HUES48 (cell line): ENCODE data around the gene PDZD7.

ENCODE experiments used
- H3K27ac ChIP-seq: one replicate; pipeline ENCODE4 v1.7.0; 2013; ENCODE audit warnings: low read depth, low read length, inconsistent platforms
- H3K27me3 ChIP-seq: 2 replicates; pipeline ENCODE4 v1.6.1; 2013; ENCODE audit warnings: mild to moderate bottlenecking, low read length; ENCODE audit not compliant: control insufficient read depth, insufficient read depth
- H3K36me3 ChIP-seq: 2 replicates; pipeline ENCODE4 v1.6.1; 2013; ENCODE audit warnings: low read length; ENCODE audit not compliant: control insufficient read depth, insufficient read depth
- H3K4me1 ChIP-seq: 2 replicates; pipeline ENCODE4 v1.6.1; 2013; ENCODE audit warnings: mild to moderate bottlenecking, low read length; ENCODE audit not compliant: control insufficient read depth, insufficient read depth
- H3K4me3 ChIP-seq: 2 replicates; pipeline ENCODE4 v1.5.1; 2013; ENCODE audit warnings: mild to moderate bottlenecking, low read depth, low read length
- H3K9ac ChIP-seq: 2 replicates; pipeline ENCODE4 v1.6.1; 2013; ENCODE audit warnings: mild to moderate bottlenecking, low read depth, low read length, moderate library complexity
- H3K9me3 ChIP-seq: 2 replicates; pipeline ENCODE4 v1.6.1; 2013; ENCODE audit warnings: low read length; ENCODE audit not compliant: control insufficient read depth, insufficient read depth

PDZD7 gene

DNA sequence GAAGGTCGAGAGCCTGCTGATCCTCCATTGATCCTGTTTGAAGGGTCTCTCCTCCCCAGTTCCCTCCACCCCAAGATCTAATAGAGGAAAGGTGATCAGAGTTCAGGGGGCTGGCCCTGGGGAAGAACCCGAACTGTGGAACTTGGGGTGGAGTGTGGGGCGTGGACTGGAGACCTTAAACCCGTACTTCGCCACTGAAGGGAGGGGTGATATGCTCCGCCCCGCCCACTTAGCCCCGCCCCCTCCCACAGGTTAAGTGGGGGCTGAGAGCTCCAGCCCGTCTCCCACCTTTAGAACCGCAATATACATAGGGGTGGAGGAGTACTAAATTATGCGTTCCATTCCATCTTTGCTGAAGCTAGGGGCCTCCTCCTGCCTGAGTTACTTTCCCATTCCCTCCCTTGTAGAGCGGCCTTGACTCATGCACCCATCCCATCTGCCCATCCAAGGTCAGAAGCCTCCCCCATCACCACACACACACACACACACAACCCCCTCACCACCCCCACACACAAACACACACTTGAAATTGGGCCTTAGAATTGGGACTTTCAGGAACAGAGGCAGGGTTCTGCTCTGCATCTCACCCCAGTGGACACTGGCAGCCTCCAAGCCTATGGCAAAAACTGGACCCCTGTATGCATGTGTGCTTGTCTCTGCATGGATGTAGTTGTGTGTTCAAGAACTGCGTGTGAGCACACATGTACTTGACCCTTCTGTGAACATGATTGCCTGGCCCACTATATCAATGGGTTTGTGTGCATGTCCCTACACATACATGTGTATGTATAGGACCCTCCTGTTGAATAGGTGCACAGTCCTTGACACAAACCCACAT, 60.6 kb downstream of the PDZD7 start:
- no peak overlapping the region for H3K27ac ChIP-seq
- H3K9ac ChIP-seq: no peak overlapping the region
- H3K4me1 ChIP-seq: no peaks in the 10 kb centered on the region; the same call in 1 of the 2 replicates
- H3K36me3 ChIP-seq: no peaks in the 10 kb centered on the region
- H3K27me3 ChIP-seq: 0 out of 2 replicates have a peak, but pooled peaks cover 2% of the 10 kb centered on the region
- H3K4me3 ChIP-seq: peak overlapping the region; percentile 76
- H3K9me3 ChIP-seq: no peaks in the 10 kb centered on the region

DNA sequence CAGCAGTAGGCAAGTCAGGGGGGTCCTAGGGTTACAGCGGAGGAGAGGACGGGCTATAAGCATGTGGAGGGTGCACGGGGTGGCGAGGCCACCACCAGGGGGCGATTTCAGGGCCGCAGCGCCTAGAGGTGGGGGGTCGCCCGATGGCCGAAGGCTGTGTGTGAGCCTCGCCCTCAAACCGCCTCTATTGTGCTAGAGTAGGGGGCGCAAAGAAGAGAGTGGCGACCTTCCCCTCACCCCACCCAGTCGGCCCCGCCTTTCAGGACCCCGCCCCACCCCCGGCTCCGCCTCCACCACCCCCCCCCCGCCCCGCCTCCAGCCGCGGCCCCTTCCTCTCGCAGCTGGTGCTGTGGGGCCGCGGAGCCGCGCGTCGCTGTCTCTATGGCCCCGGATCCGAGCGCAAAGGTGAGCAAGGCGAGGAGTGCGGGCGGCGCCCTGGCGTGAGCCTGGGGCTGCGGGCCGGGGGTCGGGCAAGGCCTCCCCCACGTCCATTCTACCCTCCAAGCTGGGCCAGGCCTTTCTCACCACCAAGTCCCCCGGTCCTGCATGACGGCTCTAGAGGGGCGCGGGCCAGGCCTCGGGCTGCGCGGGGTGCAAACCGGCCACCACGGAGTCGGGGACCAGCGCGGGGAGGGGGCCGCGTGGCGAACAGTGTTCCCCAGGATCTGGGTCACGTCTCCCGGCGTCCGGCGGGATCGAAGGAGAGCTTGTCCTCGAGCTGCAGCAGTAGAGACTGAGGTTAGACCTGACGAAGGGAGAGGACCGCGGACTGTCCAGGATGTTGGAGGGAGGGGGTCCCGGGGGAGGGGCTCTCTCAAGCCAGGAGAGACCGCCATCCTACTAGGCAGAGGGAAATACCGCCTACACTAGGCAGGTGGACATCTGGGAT, 61.5 kb downstream of the PDZD7 start, which contains the start of gene SEMA4G:
Gene SEMA4G (plus strand): TSS at position 318 of the 889 bp plus-strand sequence. CDS start 3,409 bp downstream, outside the sequence.
- Histone ChIP-seq H3K9me3 (no peaks in the 10 kb centered on the region), H3K27me3 (0 out of 2 replicates have a peak, but pooled peaks cover 2% of the 10 kb centered on the region), H3K4me3 (peak within 1 kb of the TSS; percentile 76), H3K4me1 (no peaks in the 10 kb centered on the region; the same call in 1 of the 2 replicates), H3K36me3 (no peaks in the 10 kb centered on the region), H3K9ac (peak within 1 kb of the TSS; percentile 8; the same call in 1 of the 2 replicates), H3K27ac (no peak within 1 kb of the TSS)

DNA sequence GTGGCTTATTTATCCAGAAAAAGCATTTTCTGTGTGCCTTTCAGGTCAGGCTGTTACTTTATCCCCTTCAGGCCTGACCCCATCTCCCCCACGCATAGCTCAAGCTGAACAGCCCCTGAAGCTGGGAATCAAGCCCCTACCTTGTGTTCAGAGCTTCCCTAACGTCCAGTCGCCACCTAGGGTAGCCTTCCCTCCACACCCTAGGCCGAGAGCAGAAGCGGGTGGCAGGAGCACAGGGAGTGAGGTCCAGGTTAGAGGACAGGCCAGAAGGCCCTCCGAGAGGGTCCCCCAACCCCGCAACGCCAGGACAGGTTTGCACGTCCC, 62.1 kb downstream of the PDZD7 start:
- H3K9ac ChIP-seq: peak overlapping the region; percentile 8; the same call in 1 of the 2 replicates
- no peaks in the 10 kb centered on the region for H3K9me3 ChIP-seq
- no peaks in the 10 kb centered on the region; the same call in 1 of the 2 replicates for H3K4me1 ChIP-seq
- H3K4me3 ChIP-seq: peak overlapping the region; percentile 76
- H3K36me3 ChIP-seq: no peaks in the 10 kb centered on the region
- H3K27me3 ChIP-seq: 0 out of 2 replicates have a peak, but pooled peaks cover 2% of the 10 kb centered on the region
- H3K27ac ChIP-seq: no peak overlapping the region

DNA sequence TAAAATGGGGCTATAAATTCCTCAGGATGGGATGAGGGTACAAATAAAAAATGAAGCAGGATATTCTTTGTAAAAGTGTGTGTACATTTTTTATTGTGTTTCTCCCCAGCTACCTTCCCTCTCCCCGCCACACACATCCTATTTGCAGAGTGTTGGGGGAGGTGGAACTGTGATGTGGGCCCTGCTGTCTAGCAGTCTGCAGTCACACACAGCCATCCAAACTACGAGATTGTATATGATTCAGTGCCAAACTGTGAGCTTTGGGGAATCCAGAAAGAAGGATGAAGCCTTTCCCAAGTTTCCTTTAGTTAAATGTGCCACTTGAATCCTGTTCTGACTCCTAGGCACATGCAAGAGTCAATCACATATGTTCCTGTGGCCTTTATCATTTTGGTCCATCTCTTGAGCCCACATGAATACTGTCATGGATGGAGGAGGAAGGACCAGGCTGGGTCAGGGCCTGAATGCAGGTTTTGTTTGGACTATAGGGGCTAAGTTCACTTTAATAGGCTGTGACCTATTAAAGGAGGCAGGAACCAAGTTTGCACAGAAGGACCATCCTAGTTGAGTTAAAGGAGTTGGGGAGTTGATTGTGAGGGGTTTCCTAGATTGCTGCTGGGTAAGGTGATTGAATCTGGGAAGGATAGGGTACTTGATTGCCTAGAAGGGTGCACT, 62.7 kb downstream of the PDZD7 start:
- Histone ChIP-seq H3K4me3 (0 out of 2 replicates have a peak overlapping the region, but pooled peaks have one; percentile 76), H3K36me3 (peaks cover 4% of the 10 kb centered on the region), H3K4me1 (no peaks in the 10 kb centered on the region; the same call in 1 of the 2 replicates), H3K9ac (no peak overlapping the region), H3K9me3 (no peaks in the 10 kb centered on the region), H3K27me3 (0 out of 2 replicates have a peak, but pooled peaks cover 2% of the 10 kb centered on the region), H3K27ac (no peak overlapping the region)

DNA sequence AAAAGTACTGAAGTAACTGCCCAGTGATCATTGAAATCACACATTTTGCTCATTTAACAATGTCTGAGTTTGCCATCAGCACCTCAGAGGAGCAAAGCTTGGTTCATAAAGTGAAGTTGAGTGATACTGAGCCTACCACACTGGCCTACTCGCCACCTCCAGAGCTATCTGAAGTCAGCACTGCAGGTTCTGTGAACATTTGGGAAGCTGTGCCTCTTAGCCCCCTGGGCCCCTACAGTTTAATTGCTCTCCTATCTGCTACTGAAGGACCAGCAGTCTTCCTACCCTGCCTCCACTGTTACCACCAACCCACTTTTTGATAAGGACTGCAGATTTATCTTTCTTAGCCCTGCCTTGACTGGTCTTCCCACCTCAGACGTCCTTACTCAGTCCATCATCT, 63.6 kb downstream of the PDZD7 start:
- H3K4me3 ChIP-seq: no peak overlapping the region
- H3K4me1 ChIP-seq: no peaks in the 10 kb centered on the region; the same call in 1 of the 2 replicates
- H3K9me3 ChIP-seq: no peaks in the 10 kb centered on the region
- H3K36me3 ChIP-seq: peaks cover 13% of the 10 kb centered on the region
- H3K27ac ChIP-seq: no peak overlapping the region
- H3K9ac ChIP-seq: no peak overlapping the region
- H3K27me3 ChIP-seq: 0 out of 2 replicates have a peak, but pooled peaks cover 2% of the 10 kb centered on the region

DNA sequence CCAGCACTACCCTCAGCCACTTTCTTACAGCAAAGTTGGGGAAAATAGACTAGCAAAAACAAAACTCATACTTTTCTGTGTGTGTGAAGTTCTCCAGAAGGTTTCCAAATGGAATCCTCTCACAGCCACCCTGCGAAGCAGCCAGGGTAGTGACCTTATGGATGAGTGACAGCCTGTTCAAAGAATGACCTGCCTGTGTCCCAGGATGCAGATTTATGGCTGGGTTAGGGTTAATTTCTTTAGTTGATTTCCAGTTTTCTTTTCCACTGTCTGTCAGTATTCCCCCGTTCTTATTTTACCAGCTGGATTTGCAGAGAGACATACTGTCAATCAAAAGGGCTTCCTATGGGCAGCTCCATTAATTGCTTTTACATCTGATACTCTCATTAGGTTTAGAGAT, 64.0 kb downstream of the PDZD7 start:
- Histone ChIP-seq H3K9me3 (no peaks in the 10 kb centered on the region), H3K27ac (no peak overlapping the region), H3K4me1 (no peaks in the 10 kb centered on the region; the same call in 1 of the 2 replicates), H3K9ac (no peak overlapping the region), H3K27me3 (0 out of 2 replicates have a peak, but pooled peaks cover 2% of the 10 kb centered on the region), H3K36me3 (peaks cover 17% of the 10 kb centered on the region), H3K4me3 (no peak overlapping the region)

DNA sequence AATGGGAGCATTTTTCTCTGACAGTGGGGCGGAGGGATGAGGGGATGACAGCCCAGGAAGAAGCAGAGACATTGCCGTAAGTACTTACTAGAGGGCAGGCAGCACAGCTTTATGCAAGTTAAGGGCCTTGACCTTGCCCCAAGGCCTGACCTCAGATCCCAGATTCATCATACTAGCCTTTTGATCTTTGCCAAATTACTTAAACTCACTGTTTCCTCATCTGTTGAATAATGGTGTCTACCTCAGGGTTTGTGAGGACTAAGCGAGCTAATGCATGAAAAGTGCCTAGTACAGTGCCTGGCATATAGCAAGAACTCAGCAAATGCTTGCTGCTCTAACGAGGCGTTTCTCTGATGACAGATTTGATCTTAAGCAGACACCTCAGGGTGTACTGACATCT, 65.1 kb downstream of the PDZD7 start:
- peaks cover 23% of the 10 kb centered on the region for H3K36me3 ChIP-seq
- H3K27me3 ChIP-seq: 0 out of 2 replicates have a peak, but pooled peaks cover 2% of the 10 kb centered on the region
- H3K9me3 ChIP-seq: no peaks in the 10 kb centered on the region
- H3K9ac ChIP-seq: no peak overlapping the region
- no peak overlapping the region for H3K4me3 ChIP-seq
- H3K4me1 ChIP-seq: no peaks in the 10 kb centered on the region; the same call in 1 of the 2 replicates
- H3K27ac ChIP-seq: no peak overlapping the region

DNA sequence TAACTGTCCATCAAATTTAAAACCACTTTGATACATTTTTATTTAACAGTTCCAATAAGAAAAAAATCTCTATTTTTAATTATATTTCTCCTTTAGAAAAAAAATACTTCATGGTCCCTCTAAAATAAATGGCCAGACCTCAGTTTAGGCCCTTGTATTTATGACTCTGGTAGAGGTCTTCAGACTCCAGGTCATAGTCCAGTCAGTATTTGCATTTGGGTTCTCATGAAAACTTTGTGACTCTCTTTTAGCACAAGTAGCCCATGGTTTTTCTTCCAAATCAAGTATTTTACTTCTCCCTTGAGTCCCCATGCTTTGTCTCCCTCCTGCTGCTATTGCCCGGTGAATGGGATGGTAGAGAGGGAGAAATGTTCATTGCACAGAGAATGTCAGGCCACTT, 67.1 kb downstream of the PDZD7 start:
- Histone ChIP-seq H3K27ac (no peak overlapping the region), H3K9ac (no peak overlapping the region), H3K36me3 (peaks cover 42% of the 10 kb centered on the region), H3K4me3 (no peak overlapping the region), H3K27me3 (0 out of 2 replicates have a peak, but pooled peaks cover 2% of the 10 kb centered on the region), H3K4me1 (no peaks in the 10 kb centered on the region; the same call in 1 of the 2 replicates), H3K9me3 (no peaks in the 10 kb centered on the region)

DNA sequence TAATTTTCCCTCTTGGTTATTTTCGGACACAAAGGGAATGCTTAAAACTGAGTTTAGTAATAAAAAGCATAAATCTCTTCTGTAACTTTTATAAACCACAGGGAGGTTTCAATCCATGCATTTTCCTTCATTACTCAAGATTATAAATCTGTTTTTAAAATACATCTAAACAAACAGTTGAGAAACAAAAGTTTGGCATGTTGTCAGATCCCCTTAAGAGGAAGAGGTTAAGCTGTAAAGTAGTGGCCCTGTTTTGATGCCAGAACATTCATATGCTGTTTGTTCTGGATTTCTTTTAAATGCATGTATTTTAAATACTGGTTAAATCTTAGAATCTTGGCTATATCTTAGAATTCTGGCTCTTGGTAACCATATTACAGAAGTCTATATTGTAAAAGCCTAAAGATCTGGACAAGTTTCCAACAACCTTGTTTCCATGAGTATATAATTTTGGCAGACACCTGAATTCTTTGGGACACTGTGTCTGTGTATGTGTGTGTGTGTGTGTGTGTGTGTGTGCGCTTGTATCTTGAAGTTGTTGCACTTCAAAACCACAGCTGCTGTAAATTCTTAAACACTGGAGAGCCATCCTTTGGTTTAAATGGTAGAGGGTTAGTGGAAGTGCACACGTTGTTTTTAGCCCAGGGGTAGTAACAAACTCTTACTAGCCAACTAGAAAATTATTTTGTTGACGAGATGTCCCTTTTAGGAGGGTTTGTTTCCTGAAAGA, 68.4 kb downstream of the PDZD7 start:
- H3K9me3 ChIP-seq: no peaks in the 10 kb centered on the region

DNA sequence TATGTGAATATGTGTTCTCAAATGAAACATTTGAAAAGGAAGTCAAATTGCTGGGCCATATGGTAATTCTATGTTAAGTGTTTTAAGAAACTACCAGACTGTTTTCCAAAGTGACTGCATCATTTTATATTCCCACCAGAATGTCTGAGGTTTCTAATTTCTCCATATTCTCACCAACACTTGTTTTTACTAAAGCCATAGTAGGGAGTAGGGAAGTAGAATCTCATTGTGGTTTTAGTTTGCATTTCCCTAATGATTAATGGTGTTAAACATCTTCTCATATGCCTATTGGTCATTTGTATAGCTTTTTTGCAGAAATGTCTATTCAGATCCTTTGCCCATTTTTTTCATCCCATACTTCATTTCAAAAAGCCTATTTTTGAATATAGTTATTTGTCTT, 70.7 kb downstream of the PDZD7 start:
- no peaks in the 10 kb centered on the region for H3K9me3 ChIP-seq
- no peaks in the 10 kb centered on the region for H3K4me1 ChIP-seq

More for the DNA sequence above, 68.4 kb downstream of the PDZD7 start:
- Histone ChIP-seq H3K4me1 (no peaks in the 10 kb centered on the region), H3K27me3 (no peaks in the 10 kb centered on the region), H3K4me3 (no peak overlapping the region), H3K27ac (no peak overlapping the region), H3K9ac (no peak overlapping the region), H3K36me3 (peaks cover 51% of the 10 kb centered on the region)

More for the DNA sequence above, 70.7 kb downstream of the PDZD7 start:
- no peaks in the 10 kb centered on the region for H3K27me3 ChIP-seq
- H3K27ac ChIP-seq: no peak overlapping the region
- no peak overlapping the region for H3K4me3 ChIP-seq
- H3K9ac ChIP-seq: no peak overlapping the region
- H3K36me3 ChIP-seq: peaks cover 67% of the 10 kb centered on the region
